GM19397 (cell line): ENCODE data around the gene ADGRG4.
"Not testable (repeated sequence)": the region's sequence is repeated elsewhere in the genome, so short reads cannot be mapped to it uniquely, and the experiment has no call there.

Source experiments
- ATAC-seq: cut with Tn5 transposase; IDR thresholded peaks from one replicate; pipeline ENCODE4 v1.9.1; 2021; ENCODE audit warnings: mild to moderate bottlenecking, moderate library complexity; ENCODE audit not compliant: unreplicated experiment

Gene ADGRG4, protein sequence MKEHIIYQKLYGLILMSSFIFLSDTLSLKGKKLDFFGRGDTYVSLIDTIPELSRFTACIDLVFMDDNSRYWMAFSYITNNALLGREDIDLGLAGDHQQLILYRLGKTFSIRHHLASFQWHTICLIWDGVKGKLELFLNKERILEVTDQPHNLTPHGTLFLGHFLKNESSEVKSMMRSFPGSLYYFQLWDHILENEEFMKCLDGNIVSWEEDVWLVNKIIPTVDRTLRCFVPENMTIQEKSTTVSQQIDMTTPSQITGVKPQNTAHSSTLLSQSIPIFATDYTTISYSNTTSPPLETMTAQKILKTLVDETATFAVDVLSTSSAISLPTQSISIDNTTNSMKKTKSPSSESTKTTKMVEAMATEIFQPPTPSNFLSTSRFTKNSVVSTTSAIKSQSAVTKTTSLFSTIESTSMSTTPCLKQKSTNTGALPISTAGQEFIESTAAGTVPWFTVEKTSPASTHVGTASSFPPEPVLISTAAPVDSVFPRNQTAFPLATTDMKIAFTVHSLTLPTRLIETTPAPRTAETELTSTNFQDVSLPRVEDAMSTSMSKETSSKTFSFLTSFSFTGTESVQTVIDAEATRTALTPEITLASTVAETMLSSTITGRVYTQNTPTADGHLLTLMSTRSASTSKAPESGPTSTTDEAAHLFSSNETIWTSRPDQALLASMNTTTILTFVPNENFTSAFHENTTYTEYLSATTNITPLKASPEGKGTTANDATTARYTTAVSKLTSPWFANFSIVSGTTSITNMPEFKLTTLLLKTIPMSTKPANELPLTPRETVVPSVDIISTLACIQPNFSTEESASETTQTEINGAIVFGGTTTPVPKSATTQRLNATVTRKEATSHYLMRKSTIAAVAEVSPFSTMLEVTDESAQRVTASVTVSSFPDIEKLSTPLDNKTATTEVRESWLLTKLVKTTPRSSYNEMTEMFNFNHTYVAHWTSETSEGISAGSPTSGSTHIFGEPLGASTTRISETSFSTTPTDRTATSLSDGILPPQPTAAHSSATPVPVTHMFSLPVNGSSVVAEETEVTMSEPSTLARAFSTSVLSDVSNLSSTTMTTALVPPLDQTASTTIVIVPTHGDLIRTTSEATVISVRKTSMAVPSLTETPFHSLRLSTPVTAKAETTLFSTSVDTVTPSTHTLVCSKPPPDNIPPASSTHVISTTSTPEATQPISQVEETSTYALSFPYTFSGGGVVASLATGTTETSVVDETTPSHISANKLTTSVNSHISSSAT (N-terminal part only)

DNA sequence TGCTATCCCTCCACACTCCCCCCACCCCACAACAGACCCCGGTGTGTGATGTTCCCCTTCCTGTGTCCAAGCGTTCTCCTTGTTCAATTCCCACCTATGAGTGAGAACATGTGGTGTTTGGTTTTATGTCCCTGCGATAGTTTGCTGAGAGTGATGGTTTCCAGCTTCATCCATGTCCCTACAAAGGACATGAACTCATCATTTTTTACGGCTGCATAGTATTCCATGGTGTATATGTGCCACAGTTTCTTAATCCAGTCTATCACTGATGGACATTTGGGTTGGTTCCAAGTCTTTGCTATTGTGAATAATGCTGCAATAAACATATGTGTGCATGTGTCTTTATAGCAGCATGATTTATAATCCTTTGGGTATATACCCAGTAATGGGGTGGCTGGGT is at the start of gene ADGRG4:
Gene ADGRG4, plus strand, starts transcription at position 243 of the 400 bp plus-strand sequence. CDS start 7,815 bp downstream, outside the sequence.
- ATAC-seq = not testable (repeated sequence)

DNA sequence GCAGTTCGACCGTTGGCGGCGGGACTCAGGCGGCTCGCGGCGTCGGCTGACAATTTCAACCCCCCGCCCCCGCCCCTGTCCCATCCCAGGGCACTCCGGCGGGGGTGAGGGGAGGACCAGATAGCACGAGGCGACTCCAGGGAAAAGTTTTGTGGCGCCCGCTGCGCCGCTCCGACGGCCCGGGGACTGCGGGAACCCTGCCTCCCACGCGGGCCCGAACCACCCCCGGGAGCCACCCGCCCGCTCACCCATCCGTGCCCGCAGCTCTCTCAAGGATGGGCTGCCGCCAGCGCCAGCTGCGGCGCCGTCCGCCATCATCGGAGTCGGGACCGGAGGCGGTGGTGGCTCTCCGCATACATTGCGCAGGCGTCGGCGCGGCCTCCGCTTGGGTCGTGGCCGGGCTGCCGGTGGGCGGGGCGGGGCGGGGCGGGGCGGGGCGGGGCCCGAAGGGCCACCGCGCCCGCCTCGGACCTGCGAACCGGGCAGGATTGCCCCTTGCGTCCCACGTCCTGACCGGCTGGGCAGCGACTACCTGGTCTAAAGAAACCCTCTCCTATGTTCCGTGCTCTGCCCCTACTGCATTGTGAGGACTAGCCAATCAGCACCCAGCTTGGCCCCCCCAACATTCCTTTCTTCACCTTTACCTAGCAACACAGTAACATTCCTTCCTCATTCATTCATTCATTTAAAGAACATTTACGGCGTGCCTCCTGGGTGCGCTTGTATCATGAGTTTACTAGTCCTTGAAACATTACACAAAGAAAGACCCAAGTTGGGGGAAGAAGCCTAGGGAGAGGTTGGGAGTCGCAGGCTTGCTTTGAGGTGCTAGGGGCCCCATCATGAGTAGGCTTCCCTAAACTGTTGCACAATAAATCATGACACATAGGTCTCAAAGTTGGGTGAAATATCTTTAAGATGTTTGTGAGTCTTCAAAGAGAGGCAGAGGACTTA is 49.4 kb upstream of the ADGRG4 start, which contains the start of gene MAP7D3:
Gene MAP7D3, minus strand, starts transcription at position 360 of the 951 bp plus-strand sequence. Its CDS starts 42 bp downstream, at position 318.
- ATAC-seq = peak; percentile 90

DNA sequence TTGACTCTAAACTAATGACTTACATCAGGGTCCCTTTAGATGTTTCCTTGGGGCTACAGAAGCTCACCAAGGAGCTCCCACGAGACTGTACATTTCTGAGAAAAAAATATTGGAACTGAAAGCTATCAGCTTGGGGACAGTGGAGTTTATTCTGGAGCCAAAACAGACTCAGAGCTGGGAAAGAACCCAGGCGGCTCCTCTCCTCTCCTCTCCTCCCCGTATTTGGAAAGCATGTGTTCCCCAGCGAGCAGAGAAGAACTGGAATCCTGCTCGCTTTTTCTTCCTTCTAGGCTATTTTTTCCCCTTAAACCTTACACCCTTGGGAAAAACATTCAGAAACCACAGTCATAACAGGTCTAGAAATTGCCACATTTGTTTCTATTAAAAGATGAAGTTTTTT is 45.2 kb upstream of the ADGRG4 start:
- ATAC-seq = no peak

DNA sequence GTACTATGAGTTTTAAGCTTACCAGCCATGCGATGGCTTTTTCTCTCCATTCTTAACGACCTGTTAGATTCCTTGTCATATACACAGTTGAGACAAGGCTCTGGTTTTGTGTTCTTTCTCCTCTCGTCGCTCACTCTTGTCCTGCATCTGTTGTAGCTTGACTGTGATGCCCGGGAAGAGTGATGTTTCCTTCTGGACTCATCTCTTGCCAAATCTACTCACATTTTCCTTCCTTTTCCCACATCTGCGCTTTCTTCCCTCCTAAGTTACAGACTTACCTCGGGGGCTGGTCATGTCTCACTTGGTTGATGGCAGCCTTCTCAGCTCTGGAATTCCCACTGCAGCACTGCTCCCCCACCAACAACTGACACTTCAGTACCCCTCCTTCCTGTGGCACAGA is 44.7 kb upstream of the ADGRG4 start:
- ATAC-seq = no peak

DNA sequence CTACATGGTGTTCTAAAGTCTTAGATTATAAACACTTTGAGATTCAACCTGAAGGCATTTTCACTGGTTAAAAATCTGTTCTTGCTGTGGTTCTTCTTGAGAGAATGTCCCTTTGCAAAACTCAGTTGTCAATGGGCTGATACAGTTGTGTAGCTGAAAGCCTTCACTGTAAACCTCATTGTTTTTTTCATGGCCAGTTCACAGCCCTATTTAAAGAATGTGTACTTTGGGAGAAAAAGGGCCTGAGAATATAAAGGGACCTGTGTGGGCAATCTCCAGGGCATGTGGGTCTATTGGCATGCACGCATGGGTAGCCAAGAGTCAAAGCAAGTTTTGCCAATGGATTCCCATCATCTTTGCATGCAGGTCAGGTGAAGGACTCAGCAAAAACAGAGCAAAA is 41.8 kb upstream of the ADGRG4 start:
- no peak for ATAC-seq

DNA sequence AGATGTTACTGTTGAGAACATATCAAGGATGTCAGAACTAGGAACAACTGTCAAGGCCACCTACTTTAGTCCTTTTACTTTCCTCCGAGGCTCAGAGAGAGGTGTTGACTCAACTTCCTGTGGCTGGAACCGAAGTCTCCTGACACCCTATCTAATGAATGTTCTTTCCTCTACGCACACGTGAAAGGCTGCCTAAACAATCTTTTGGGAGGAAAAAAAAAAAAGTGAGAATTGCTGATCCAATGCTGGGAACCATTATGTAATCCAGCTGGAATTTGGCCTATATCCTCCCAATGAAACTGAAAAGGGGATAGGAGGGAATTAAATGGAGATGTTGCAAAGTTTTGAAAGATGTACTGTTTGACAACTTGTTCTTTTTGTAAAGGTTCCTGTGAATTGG is 41.2 kb upstream of the ADGRG4 start:
- no peak for ATAC-seq

DNA sequence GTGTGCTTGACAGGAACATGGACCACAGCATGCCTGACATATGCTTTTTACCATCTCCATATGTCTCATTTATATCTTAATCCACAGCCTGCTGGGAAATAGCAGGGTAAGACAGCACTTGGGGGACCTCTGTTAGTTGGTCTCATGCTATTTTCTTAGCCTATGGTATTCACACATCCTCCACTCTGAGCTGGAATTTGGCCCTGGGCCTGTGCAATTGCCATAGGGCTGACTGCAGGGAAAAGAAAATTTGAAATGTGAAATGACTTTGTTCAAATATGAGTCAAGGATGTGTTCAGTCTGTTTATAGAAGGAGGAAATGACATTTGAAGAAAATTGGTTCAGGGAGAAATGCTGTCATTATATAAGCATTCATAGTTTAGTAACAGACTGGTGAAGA is 40.0 kb upstream of the ADGRG4 start:
- no peak for ATAC-seq

DNA sequence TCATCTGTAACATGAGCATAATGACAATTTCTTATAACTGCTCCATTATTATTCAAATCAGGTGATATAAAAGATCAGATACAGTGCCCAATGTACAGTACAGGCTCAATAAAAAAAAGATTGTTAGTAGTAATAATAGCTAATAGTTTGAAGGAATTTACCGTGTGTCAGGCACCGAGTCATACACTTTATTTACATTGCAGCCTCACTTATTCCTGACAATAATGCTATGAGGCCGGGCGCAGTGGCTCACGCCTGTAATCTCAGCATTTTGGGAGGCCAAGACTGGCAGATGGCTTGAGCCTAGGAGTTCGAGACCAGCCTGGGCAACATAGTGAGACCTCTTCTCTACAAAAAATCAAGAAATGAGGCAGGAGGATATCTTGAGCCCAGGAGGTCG is 39.4 kb upstream of the ADGRG4 start:
- ATAC-seq = no peak

DNA sequence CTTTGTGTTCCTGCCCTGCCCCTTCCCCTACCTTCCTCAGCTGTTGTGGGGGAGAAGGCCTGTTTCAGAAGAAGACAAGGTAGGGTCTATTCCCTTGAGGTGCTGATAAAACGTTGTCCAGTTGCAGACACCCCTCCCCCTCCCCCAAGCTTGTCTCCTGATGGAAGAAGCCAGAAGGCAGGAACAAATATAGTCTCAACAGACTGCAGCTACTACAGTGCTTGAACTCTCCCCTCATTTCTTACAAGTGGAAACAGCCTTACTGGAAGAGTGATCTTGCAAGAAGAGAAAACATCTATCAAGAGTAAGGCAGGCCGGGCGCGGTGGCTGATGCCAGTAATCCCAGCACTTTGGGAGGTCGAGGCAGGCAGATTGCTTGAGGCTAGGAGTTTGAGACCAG is 38.5 kb upstream of the ADGRG4 start:
- ATAC-seq = no peak

DNA sequence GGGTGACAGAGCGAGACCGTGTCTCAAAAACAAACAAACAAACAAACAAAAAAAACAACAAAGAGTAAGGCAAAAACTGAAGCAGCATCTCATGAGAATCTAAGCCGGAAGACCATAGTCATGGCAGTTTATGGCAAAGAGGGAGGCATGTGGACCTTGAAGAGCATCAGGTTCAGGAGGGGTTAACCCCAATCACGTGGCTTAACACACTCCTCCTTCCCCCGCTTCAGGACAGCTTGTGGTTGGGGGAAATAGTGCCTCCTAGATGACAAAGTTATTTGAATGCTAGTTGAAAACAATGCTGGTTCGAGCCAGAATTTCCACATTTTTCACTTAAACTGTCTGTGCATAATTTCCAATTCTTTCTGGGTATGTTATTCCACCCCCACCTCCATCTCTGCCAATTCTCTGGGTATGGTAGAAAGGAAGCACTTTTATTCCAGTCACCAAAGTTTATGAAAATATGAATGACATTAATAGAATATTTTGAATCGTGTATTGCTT is 37.9 kb upstream of the ADGRG4 start:
- ATAC-seq = no peak

DNA sequence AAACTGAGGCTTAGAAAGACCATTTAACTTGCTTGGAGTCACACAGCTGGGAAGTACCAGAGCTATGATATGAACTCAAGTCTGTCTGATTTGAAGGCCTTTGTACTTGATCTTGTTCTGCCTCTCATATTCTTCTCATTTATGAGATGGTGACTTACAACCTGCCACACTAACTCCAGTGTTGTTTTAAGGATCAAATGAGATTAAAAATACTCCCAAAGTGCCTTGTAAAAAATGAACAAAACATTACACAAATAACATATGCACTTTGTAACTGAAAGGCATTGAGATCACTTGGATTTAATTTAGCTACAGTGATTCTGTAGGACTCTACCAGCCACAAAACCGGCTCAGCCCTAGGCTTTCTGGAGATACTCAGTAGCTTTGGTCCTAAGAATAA is 33.9 kb upstream of the ADGRG4 start:
- ATAC-seq = no peak

DNA sequence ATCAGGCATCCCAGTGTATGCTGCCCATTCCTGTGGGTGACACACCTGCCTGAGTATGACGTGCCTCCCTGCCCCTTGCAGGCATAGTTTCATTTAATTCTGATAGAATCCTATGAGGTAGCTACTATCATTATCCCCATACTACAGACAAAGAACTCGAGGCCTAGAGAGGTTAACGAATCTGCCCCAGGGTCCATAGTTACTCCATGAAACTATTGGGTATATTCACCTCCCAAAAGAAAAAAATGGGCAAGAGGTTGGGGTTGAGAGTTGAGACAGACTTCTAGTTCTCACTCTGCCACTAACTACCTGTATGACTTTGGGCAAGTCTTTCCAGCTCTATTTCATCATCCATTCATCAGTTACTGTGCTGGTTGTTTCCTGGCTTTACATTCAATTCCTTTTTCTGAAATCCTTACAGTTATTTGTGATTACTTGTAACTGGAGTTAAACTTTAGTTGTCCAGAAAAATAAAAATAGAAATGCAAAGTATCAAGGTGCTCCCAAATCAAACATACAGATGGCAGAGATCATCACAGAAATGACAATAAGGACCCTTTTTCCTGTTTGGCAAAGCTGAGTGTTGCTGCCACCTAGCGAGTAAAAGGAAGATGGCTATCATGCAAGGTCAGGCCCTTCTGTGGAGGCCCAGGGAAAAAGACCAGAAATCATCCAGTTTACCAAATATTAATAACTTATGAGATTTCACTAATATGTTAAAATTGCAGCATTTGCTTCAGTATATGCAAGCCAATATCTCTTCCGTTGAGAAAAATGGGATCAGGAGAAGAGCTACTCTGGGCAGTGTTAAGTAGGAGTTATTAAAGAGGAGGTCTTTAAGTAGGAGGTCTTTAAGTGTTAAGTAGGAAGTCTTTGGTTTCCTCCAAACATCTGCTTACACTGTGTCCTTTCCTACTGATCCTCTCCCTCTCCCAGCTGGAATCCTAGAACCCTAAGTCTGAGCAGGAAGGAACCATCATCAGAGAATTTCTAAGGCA is 32.4 kb upstream of the ADGRG4 start:
- no peak for ATAC-seq

DNA sequence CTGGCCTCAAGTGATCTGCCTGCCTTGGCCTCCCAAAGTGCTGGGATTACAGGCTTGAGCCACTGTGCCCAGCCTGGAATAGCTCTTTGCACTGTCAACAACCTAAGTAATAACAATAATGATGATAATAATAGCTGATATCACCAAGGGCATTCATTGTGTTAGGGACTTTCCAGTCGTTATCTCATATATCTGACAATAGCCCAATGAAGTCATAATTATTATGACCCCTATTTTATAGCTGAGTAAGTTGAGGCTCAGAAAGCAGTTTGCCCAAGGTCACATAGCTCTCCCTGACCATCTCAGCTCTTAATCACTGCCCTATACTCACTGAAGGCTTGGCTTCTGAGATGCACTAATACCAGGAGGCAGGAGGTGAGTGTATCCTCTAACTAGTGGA is 30.8 kb upstream of the ADGRG4 start:
- ATAC-seq = no peak

DNA sequence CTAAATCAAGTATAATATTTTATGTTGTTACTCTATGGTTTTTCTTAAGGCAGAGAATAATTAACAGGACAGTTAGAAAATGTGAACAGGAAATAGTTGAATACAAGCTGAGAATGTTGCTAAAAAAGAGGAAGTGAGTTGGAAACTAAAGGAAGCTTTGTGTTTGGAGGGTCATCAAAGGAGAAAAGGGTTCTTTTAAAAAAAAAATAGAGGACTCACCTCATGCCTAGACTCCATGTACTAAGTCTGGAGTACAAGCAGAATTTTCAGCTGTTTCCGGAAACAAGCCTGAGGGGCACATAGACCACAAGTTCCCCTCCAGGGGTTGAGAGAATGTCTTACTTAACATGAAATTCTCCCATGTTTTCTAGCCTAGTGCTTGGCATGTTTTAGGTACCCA is 29.5 kb upstream of the ADGRG4 start:
- ATAC-seq = no peak

DNA sequence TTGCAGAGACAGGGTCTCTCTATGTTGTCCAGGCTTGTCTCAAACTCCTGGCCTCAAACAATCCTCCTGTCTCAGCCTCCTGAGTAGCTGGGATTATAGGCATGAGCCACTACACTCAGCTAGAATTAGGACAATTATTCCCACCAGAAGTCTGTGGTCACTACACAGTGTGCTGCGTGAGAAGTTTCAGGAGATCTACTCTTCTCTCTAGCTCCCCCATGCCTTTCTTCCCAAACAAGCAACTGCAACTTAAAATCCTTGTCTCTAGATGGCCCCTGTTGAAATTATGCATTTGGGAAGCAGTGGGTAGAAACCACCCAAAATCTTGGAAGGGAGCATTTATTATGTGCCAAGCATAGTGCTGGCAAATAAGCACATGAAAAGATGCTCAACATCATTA is 28.4 kb upstream of the ADGRG4 start:
- ATAC-seq = no peak

DNA sequence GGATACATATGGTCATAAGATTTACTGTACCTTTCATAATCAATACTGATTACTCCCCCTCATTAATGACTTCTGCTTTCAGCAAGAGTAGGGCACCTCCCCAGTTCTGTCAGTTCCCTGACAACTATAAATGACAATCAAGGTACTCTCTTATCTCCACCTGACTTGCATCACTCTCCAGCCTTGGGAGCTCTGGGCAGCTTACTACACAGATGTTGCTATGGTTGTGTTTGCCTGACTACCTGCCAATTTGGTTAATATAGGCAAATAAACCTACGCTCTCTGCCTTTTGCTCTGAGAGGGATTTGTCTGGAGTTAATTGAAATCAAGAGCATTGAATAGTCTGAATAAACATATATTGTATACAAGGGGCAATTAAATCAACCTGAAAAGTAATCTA is 26.8 kb upstream of the ADGRG4 start:
- ATAC-seq = no peak

DNA sequence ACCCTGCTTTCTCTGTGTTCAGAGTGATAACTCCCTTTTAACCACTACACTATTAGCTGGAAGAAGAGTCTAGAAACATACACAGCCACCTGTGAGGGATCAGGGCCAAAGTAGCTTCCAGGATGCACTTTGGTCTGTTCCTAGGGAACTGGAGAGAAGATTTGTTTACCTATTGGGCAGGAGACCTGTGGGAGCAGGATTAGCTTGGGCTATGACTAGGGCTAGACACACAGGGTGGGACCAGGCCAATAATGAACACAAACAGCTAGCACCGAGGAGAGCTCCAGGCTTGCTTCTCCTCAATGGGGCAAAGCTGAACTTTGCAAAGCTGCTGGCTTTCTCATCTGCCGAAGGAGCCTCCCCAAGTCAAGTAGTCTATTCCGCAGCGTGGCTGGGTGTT is 25.2 kb upstream of the ADGRG4 start:
- no peak for ATAC-seq

DNA sequence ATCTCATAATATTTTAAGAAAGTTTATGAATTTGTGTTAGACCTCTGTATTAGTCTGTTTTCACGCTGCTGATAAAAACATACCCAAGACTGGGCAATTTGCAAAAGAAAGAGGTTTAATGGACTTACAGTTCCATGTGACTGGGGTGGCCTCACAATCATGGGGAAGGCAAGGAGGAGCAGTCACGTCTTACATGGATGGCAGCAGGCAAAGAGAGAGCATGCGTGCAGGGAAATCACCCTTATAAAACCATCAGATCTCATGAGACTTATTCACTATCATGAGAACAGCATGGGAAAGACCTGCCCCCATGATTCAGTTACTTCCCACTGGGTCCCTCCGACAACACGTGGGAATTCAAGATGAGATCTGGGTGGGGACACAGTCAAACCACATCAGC is 14.4 kb upstream of the ADGRG4 start:
- ATAC-seq = not testable (repeated sequence)

DNA sequence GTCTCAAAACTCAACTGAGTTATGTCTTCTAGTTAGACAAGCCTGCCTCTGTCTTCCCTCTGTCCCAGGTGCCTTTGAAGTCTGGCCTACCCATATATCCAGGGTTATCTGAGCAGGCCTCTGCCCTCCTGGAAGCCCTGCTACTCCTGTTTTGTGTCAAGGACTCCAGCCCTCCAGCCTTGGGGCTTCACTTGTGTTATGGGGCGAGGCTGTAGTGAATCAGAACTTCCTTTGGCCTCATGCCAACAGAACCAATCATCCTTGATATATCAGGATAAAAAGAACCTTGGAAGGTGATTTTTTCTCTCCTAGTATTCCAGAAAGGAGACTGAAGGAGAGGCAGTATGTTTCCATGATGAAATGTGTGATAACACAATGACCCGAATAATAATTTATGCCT is 8.9 kb upstream of the ADGRG4 start:
- no peak for ATAC-seq
